ENCODE results near the gene RALGPS1. TPM values are rescaled to one million over a fixed set of nuclear protein-coding genes. Genes with fewer than 3 reads are reported as not detected.

The RALGPS1 gene
- polyA plus RNA-seq, 3 donors, result 0.60 to 4.6 (median 1.3) TPM

- Mint-ChIP-seq H3K4me3 (no peak overlapping the region), H3K9me3 (no peaks in the 10 kb centered on the region), H3K4me1 (peaks cover 7% of the 10 kb centered on the region), H3K36me3 (no peaks in the 10 kb centered on the region), H3K27me3 (ENCODE audit: low read depth in 3 of 3) (peaks cover 6 to 13% (median 7%) of the 10 kb centered on the region in 3 donors), H3K27ac (no peak overlapping the region)
- Histone ChIP-seq H3K4me2 (replicated peaks; ENCODE audit: extremely low read depth, low read length, poor library complexity, severe bottlenecking) (no peak overlapping the region), H3K4me1 (ENCODE audit: control insufficient read depth in 1 of 2, insufficient read depth in 2 of 2, low read length in 2 of 2) (no peaks in the 10 kb centered on the region), H3K4me3 (replicated peaks in 1 of 3; ENCODE audit: low read depth in 2 of 3, low read length in 3 of 3) (no peak overlapping the region), H3K27ac (ENCODE audit: low read depth in 1 of 2, low read length in 2 of 2) (no peak overlapping the region), H2AFZ (ENCODE audit: insufficient read depth, low read depth, low read length, poor library complexity, severe bottlenecking) (no peak overlapping the region), H3K9ac (ENCODE audit: insufficient read depth, low read length, poor library complexity, severe bottlenecking) (no peak overlapping the region), H3K9me3 (replicated peaks in 1 of 2; ENCODE audit: control insufficient read depth in 1 of 2, insufficient read depth in 1 of 2, low read length in 2 of 2) (no peaks in the 10 kb centered on the region), H4K20me1 (ENCODE audit: insufficient read depth, low read length) (no peaks in the 10 kb centered on the region), H3K27me3 (ENCODE audit: control insufficient read depth in 2 of 2, insufficient read depth in 2 of 2, low read length in 2 of 2) (no peaks in the 10 kb centered on the region), H3K36me3 (replicated peaks in 1 of 2; ENCODE audit: control insufficient read depth in 1 of 2, insufficient read depth in 2 of 2, low read length in 2 of 2) (no peaks in the 10 kb centered on the region), H3K79me2 (ENCODE audit: insufficient read depth, low read length) (no peaks in the 10 kb centered on the region)
- no peak for DNase-seq
- intact Hi-C loops (cut with micrococcal nuclease), result no loop called here
- TF ChIP-seq CTCF (IDR thresholded peaks at IDR 0.05), result no peak
- WGBS (ENCODE audit: insufficient coverage), result 94% methylated on average over 3 of the region's 7 CpGs
Observed at GRCh38 chr9:127098916-127099553, 184.5 kb downstream of the RALGPS1 start.

- H3K27me3 Mint-ChIP-seq (ENCODE audit: low read depth in 3 of 3), result peaks cover 6 to 14% (median 7%) of the 10 kb centered on the region in 3 donors
- TF ChIP-seq CTCF (IDR thresholded peaks at IDR 0.05), result no peak
- Histone ChIP-seq H3K27me3 (ENCODE audit: control insufficient read depth in 2 of 2, insufficient read depth in 2 of 2, low read length in 2 of 2) (no peaks in the 10 kb centered on the region), H3K4me1 (ENCODE audit: control insufficient read depth in 1 of 2, insufficient read depth in 2 of 2, low read length in 2 of 2) (no peaks in the 10 kb centered on the region), H3K9me3 (replicated peaks in 1 of 2; ENCODE audit: control insufficient read depth in 1 of 2, insufficient read depth in 1 of 2, low read length in 2 of 2) (no peaks in the 10 kb centered on the region), H2AFZ (ENCODE audit: insufficient read depth, low read depth, low read length, poor library complexity, severe bottlenecking) (no peak overlapping the region), H3K4me2 (replicated peaks; ENCODE audit: extremely low read depth, low read length, poor library complexity, severe bottlenecking) (no peak overlapping the region), H3K9ac (ENCODE audit: insufficient read depth, low read length, poor library complexity, severe bottlenecking) (no peak overlapping the region), H3K27ac (ENCODE audit: low read depth in 1 of 2, low read length in 2 of 2) (no peak overlapping the region), H3K36me3 (replicated peaks in 1 of 2; ENCODE audit: control insufficient read depth in 1 of 2, insufficient read depth in 2 of 2, low read length in 2 of 2) (no peaks in the 10 kb centered on the region), H4K20me1 (ENCODE audit: insufficient read depth, low read length) (no peaks in the 10 kb centered on the region), H3K79me2 (ENCODE audit: insufficient read depth, low read length) (no peaks in the 10 kb centered on the region), H3K4me3 (replicated peaks in 1 of 3; ENCODE audit: low read depth in 2 of 3, low read length in 3 of 3) (no peak overlapping the region)
- peaks cover 7% of the 10 kb centered on the region for H3K4me1 Mint-ChIP-seq
- H3K9me3 Mint-ChIP-seq, result no peaks in the 10 kb centered on the region
- H3K36me3 Mint-ChIP-seq, result no peaks in the 10 kb centered on the region
- no CpG with 5 or more reads among the region's 3 CpGs for WGBS (ENCODE audit: insufficient coverage)
- intact Hi-C loops (cut with micrococcal nuclease), result no loop called here
- H3K4me3 Mint-ChIP-seq, result no peak overlapping the region
- no peak for DNase-seq
- no peak overlapping the region for H3K27ac Mint-ChIP-seq
Observed at GRCh38 chr9:127099664-127100063, 185.1 kb downstream of the RALGPS1 start.

Data from CD14-positive monocyte (primary cell).